GM21390 (cell line): ENCODE measurements around the gene PIGQ.

Source experiments
- ATAC-seq: cut with Tn5 transposase; IDR thresholded peaks from one replicate; pipeline ENCODE4 v1.9.1; 2021; ENCODE audit not compliant: unreplicated experiment

Gene PIGQ

GRCh38 chr16:598823-599739, 29.3 kb downstream of the PIGQ start:
- ATAC-seq, result no peak

DNA sequence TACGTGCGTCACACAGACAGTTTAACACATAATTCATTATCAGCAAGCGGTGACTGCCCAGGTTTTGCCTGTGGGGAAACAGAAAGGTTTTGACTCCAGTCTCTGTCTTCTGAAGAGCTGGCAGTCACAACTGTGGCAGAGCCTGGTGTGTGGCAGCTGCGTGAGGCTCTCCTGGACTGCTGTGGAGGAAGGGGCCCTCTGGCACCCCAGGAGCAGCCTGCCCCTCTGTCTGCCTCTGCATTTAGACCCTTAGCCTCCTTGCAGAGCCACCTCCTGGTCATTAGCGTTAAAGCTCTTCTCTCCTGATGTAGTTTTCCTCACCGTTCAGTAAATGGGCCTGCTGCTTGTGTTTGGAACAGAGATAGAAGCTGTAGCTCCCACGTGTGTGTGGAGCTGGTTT, 31.0 kb downstream of the PIGQ start:
- ATAC-seq, result no peak

- ATAC-seq, result no peak
Observed at GRCh38 chr16:603933-604332, 34.2 kb downstream of the PIGQ start.

DNA sequence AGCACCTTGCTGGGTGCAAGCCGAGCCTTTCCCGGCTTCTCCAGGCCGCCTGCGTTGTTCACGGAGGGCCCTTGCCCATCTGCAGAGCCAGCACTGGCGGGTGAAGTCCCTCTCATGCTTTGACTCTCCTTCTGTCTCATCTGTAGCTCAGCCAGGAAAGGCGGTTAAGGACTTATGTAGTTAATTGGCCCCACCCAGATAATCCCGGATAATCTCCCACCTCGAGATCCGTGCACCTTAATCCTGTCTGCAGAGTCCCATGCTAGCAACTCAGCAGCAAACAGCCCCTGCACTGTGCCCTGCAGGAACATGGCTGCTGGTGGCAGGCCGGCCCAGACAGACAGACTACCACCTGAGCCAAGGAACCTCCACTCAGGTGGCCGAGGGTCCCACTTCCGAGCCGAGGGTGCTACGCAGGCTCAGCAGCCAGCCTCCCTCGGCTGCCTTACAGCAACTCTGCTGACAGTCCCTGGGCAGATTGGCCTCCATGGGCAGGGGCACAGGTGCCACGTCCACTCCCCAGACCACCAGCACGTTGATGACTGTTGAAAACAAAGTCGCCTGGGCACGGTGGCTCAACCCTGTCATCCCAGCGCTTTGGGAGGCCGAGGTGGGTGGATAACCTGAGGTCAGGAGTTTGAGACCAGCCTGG, 37.0 kb downstream of the PIGQ start:
- ATAC-seq, result no peak

DNA sequence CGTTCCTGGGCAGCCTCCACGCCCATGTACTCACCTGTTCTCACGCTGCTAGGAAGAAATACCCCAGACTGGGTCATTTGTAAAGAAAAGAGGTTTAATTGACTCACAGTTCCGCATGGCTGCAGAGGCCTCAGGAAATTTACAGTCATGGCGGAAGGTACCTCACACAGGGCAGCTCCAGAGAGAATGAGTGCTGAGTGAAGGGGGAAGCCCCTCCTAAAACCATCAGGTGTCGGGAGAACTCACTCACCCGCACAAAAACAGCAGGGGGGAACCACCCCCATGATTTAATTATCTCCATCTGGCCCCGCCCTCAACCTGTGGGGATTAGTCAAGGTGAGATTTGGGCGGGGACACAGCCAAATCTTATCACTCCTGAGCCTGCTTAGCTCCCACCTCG, 38.3 kb downstream of the PIGQ start:
- ATAC-seq, result no peak

DNA sequence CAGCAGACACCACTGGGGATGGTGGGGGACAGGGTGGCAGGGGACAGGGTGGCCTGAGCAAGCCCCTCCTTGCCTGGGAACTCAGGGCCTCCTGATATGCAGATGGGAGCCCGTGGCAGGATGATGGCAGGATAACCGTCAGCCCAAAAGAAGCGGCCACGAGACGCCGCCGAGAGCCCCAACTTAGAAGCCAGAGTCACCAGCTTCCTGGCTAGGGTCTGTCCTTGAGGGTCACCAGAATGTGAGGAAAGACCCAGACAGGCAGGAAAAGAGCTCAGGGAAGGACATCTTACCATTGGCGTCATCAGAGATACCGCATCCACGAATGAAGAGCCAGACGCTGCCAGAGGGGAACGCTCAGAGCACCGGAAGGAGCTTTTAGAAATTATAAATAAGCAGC, 39.5 kb downstream of the PIGQ start:
- ATAC-seq, result no peak

DNA sequence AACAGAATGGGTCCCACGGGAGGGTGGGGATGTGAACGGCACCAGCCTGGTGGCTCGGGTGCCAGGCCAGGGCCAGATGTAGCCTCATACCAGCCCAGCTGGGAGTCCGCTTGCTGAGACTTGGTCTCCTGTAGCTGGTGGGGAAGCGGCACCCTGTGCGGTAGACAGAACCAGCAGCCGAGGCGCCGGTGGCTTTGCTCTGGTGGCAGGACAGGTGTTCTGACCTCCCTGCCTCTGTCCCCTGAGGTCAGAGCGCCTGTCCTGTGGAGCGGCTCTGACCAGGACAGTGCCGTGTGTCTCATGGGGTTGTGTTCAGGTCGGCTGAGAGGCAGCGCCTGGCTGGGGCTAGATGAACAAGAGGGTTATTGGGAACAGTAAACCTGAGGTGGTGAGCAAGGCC, 40.2 kb downstream of the PIGQ start:
- no peak for ATAC-seq

DNA sequence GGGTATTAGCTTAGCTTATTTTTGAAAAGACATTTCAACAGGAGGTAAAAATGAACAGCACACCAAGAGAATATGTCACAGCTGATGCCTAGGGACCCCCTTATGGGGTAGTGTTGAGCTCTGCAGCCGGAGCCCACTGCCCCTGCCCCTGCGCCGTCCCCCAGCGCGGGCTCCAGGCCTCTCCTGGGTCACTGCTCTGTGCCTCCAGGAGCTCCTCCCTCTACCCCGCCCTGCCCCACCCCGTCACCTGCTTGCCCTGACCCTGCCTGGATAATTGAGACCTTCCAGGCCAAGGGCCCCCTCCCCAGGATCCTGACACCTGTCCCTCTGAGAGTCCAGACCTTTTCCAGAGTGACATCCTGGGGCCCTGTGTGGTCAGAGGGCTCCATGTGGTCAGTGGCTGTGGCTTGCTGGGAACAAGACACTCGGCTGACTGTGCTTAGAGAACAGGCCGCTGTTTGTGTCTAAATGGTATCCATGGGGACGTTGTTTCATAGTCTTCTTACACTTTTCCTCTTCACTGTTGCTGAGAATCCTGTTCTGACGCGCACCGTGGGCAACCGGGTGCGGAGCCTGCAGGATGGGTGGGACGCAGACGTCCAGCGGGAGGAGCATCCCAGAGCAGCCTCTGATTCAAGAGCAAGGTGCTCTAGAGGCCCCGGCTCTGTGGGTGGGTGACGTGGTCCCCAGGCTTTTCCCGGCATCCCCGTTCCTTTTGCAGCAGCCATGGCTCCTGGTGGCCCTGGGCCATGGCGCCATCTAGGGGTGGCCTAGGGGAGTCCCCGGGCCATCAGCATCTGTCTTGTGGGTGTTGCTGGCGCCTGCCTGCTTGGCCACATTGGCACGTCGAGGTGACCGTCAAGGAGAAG, 41.0 kb downstream of the PIGQ start:
- ATAC-seq, result no peak

GRCh38 chr16:615122-615521, 45.4 kb downstream of the PIGQ start:
- ATAC-seq, result no peak

DNA sequence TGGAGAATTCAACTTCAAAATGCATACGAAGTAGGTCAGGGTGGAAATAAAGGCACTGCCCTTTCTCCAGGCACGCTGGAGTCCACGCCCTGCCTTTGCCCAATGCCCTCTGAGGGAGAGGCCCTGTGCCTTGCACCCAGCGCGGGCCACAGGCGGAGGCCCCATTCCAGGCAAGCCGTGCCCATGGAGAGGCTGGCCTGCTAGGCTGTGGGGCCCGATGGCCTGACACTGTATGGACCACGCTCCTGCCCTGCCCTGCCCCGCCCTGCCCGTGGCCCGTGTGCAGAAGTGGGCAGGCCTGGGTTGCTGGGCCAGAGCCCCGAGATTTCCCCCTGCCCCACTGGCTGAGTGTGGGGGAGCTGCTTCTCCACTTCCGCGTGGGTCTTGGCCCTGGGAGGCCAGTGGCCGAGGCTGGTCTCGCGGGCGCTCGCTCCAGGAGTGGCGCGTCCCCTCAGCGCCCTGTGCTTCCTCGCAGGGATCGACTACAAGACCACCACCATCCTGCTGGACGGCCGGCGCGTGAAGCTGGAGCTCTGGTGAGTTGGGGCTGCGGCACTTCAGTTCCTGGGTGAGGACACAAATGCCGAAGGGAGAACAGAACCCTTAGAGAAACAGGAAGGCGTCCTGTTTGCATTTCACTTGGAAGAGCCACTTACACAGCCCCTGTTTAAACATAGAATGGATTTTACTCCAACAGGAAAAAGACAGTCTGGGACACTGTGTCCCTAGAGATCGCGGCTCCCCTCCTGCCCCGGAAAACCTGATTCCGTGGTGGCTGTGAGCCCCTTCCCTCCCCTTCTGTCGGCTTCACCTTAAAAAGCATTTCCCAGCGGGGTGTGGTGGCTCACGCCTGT, 47.2 kb downstream of the PIGQ start:
- no peak for ATAC-seq

DNA sequence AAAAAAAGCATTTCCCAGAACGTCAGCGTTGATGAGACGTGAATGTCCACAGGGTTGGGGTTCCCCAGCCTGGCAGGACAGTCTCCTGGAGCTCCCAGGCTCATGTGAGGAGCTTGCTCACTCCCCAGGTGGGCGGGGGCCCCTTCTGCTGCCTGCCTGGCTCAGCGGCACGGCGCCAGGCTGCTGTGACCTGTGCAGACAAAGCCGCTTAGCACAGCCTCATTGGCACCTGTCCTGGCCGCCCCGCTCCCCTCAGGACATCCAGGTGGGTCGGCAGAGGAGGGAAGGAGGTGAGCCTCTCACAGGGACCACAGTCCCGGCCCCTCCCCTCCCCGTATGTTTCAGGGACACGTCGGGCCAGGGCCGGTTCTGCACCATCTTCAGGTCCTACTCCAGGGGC, 48.1 kb downstream of the PIGQ start:
- no peak for ATAC-seq

DNA sequence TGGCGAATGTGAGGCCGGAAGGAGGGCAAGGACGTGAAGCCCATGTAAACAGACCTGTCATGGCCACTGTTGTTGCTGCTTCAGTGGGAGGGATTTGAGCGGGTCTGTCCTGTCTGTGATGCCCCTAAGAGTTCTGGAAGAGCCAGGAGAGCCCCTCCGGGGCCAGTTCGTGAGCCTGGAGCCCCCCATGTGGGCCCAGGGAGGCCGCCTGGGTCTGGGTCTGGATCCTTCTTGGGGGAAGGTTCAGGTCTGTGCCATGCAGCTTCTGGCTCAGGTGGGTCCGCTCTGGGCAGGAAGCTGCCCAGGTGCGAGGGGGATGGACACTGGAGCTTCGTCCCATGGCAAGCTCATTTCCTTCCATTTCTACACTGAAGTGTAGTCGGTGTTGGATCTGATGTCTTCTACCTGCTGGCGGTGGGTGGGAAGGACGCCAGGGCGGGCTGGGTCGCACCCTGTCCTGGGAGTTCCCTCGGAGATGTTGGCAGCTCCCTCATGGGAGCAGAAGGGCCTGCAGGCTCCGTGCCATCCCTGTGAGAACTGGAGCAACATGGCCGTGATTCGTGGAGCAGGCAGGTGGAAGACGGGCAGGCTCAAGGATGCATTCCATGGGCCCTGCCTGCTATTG, 49.8 kb downstream of the PIGQ start:
- no peak for ATAC-seq

- no peak for ATAC-seq
Observed at GRCh38 chr16:620700-621525, 51.1 kb downstream of the PIGQ start.

DNA sequence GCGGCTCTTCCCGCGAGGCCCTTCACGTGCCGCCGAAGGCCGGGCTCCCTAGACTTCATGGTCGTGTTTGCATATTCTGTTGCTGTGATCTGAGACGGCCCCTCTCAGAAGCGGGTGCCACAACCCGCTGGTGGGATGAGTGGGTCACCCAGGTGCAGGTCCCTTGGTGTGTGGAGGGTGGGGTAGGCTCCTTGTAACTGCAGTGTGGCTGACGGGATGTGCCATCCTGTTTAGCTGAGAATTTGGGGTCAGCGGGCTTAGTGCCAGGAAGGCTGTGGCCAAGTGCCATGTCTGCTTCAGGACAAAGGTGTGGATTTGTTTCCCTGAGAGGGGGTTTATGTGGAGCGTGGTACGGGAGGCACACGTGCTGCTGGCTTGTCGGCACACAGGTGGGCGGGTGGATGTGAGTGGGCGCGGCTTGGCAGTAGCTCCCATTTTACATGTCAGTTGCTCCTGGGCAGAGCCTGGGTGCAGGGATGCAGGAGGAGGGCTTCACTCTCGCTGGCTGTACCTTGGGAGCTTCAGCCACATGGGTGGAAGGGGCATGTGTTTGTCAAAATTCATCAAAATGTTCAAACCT, 51.8 kb downstream of the PIGQ start:
- ATAC-seq, result no peak

DNA sequence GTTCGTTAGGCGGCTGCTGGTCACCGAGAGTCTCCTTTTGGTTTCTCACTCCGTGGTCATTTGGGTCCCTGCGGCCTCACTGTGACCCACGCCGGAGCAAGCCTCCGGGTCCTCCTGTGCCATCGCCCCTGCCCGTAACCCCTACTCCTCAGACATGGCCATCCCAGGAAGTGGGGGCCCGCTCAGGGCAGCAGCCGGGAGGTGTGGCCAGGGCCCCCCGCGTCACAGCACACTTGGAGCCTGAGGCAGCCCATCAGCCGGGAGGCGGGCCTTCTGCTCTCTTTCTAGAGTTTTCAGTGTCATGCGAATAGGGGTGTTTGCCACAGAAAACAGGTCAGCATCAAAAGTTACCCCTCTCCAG, 53.1 kb downstream of the PIGQ start:
- ATAC-seq, result no peak

- ATAC-seq, result no peak
Observed at GRCh38 chr16:624526-625070, 54.8 kb downstream of the PIGQ start.

DNA sequence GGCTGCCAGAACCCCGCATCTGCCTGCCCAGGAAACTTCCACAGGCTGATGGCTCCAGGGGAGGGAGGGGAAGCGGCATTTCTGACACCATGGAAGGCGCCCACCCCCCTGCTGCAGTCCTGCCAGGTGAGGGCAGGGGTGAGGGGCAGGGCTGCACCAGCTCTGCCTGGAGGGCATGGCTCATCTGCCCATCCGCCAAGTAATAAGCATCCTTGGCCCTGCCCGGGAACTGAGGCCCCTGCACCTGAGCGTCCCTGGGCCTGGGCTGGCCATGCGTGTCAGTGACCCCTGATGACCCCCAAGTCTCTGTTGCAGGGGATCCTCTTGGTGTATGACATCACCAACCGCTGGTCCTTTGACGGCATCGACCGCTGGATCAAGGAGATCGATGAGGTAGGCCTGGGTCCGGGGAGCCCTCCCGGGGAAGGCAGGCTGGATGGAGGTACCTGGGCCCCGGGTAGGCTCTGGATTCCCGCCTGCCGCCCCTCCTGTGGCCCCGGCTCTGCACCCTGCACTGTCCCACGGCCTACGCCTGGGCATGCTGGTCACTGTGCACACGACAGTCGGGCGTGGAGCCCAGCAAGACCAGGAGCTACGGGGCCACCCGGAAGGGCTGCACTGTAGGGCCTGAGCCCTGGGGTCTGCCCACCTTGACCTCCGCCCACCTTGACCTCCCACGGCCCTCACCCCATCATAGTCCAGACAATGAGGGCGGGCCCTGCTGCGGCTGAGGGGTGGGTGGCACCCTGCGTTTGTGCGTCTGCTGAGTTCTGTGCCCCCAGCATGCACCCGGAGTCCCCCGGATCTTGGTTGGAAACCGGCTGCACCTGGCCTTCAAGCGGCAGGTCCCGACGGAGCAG, 55.6 kb downstream of the PIGQ start:
- ATAC-seq, result no peak
